LoVo (cell line): Measurements from ENCODE around the gene ZNF91.
"Not testable (repeated sequence)": the region's sequence is repeated elsewhere in the genome, so short reads cannot be mapped to it uniquely, and the experiment has no call there.

Experiments used
- DNase-seq: peaks from one replicate; pipeline ENCODE4 v3.0.0-alpha.2; 2016; ENCODE audit warnings: low spot score

Gene ZNF91

GRCh38 chr19:23395722-23396117 is 449 bp upstream of the ZNF91 start:
- DNase-seq: not testable (repeated sequence)

GRCh38 chr19:23394511-23394910 is 760 bp downstream of the ZNF91 start:
- DNase-seq: no peak

GRCh38 chr19:23393121-23393520 is 2.1 kb downstream of the ZNF91 start:
- DNase-seq: no peak

GRCh38 chr19:23391236-23391635 is 4.0 kb downstream of the ZNF91 start:
- no peak for DNase-seq

GRCh38 chr19:23385404-23385803 is 9.9 kb downstream of the ZNF91 start:
- no peak for DNase-seq

GRCh38 chr19:23384858-23385257 is 10.4 kb downstream of the ZNF91 start:
- DNase-seq: no peak

GRCh38 chr19:23384166-23384565 is 11.1 kb downstream of the ZNF91 start:
- no peak for DNase-seq

GRCh38 chr19:23382955-23383354 is 12.3 kb downstream of the ZNF91 start:
- DNase-seq: no peak

GRCh38 chr19:23381114-23381513 is 14.2 kb downstream of the ZNF91 start:
- no peak for DNase-seq

GRCh38 chr19:23379671-23380070 is 15.6 kb downstream of the ZNF91 start:
- DNase-seq: not testable (repeated sequence)

GRCh38 chr19:23378948-23379347 is 16.3 kb downstream of the ZNF91 start:
- DNase-seq: no peak

GRCh38 chr19:23377276-23377675 is 18.0 kb downstream of the ZNF91 start:
- DNase-seq: no peak

- DNase-seq: no peak
These were observed 28.8 kb downstream of the ZNF91 start for GRCh38 chr19:23366437-23366836.

GRCh38 chr19:23366031-23366430 is 29.2 kb downstream of the ZNF91 start:
- not testable (repeated sequence) for DNase-seq

- DNase-seq: no peak
These were observed 30.0 kb downstream of the ZNF91 start for GRCh38 chr19:23365222-23365621.

GRCh38 chr19:23361843-23362242 is 33.4 kb downstream of the ZNF91 start:
- not testable (repeated sequence) for DNase-seq

- DNase-seq: no peak
These were observed 43.5 kb downstream of the ZNF91 start for GRCh38 chr19:23351806-23352205.

GRCh38 chr19:23346696-23347095 is 48.6 kb downstream of the ZNF91 start:
- DNase-seq: no peak

- DNase-seq: no peak
These were observed 49.4 kb downstream of the ZNF91 start for GRCh38 chr19:23345838-23346237.

- DNase-seq: no peak
These were observed 51.7 kb downstream of the ZNF91 start for GRCh38 chr19:23343434-23344010.

GRCh38 chr19:23328211-23328610 is 67.1 kb downstream of the ZNF91 start:
- no peak for DNase-seq

GRCh38 chr19:23321953-23322549 is 73.2 kb downstream of the ZNF91 start:
- DNase-seq: no peak

- DNase-seq: not testable (repeated sequence)
These were observed 73.9 kb downstream of the ZNF91 start for GRCh38 chr19:23321403-23321802.

- not testable (repeated sequence) for DNase-seq
These were observed 75.7 kb downstream of the ZNF91 start for GRCh38 chr19:23319571-23319970.
